Measurements from ENCODE around the gene HDHD2.
A peak's percentile ranks its signal among the peaks of the same experiment; 100 is the strongest.

DNA sequence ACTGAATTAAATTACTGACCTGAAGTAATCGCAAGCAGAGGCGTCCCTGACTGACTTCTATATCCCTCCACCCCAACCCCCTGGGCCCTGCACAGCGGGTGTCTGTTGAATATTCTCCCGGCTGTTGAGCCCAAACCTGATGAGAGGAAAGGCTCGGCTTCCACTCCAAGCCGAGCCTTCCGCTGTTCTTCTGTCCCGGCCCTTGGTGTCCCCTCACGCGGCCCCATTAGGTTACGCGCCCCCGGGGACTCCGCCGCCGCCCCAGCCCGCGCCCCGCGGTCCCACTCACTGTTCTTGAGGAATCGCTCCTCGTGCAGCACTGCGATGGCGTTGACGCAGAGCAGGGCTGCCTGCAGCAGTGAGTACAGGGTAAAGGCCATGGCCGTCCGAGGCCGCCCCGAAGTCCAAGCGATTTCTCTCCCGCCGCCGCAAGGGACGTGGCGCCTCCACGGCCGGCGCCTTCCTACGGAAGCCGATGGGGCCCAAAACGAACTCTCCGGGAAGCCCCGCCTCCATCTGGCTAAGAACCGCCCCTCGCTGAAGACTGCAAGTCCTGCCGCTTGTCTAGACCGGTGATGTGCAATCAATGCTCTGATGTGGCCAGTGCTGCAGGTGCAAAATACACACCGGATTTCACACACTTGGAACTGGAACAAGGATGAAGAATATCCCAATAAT is 25.7 kb upstream of the HDHD2 start, which contains the start of gene IER3IP1:
- TF ChIP-seq, protein P1, sequence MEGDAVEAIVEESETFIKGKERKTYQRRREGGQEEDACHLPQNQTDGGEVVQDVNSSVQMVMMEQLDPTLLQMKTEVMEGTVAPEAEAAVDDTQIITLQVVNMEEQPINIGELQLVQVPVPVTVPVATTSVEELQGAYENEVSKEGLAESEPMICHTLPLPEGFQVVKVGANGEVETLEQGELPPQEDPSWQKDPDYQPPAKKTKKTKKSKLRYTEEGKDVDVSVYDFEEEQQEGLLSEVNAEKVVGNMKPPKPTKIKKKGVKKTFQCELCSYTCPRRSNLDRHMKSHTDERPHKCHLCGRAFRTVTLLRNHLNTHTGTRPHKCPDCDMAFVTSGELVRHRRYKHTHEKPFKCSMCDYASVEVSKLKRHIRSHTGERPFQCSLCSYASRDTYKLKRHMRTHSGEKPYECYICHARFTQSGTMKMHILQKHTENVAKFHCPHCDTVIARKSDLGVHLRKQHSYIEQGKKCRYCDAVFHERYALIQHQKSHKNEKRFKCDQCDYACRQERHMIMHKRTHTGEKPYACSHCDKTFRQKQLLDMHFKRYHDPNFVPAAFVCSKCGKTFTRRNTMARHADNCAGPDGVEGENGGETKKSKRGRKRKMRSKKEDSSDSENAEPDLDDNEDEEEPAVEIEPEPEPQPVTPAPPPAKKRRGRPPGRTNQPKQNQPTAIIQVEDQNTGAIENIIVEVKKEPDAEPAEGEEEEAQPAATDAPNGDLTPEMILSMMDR (IDR thresholded peaks at IDR 0.05; ENCODE audit: insufficient read depth, low read length), result no peak
- TF ChIP-seq POLR2AphosphoS5 (IDR thresholded peaks at IDR 0.05; ENCODE audit: low read depth) (peak; percentile 90), GABPA (IDR thresholded peaks at IDR 0.05; ENCODE audit: low read depth) (no peak)
